ENCODE results near the gene TINAGL1. TPM values are rescaled to one million over a fixed set of nuclear protein-coding genes. Genes with fewer than 3 reads are reported as not detected.

Gene TINAGL1, protein sequence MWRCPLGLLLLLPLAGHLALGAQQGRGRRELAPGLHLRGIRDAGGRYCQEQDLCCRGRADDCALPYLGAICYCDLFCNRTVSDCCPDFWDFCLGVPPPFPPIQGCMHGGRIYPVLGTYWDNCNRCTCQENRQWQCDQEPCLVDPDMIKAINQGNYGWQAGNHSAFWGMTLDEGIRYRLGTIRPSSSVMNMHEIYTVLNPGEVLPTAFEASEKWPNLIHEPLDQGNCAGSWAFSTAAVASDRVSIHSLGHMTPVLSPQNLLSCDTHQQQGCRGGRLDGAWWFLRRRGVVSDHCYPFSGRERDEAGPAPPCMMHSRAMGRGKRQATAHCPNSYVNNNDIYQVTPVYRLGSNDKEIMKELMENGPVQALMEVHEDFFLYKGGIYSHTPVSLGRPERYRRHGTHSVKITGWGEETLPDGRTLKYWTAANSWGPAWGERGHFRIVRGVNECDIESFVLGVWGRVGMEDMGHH
- total RNA-seq, result 100 to 1,000 TPM; 229 to 300 (median 272) TPM

- TF ChIP-seq CTCF (IDR thresholded peaks at IDR 0.05) (no peak), EP300 (IDR thresholded peaks at IDR 0.05; ENCODE audit: low read depth) (no peak), POLR2AphosphoS5 (IDR thresholded peaks at IDR 0.05) (peak; percentile 96 to 97 (median 97)), POLR2A (IDR thresholded peaks at IDR 0.05) (peak; percentile 99)
Measured at GRCh38 chr1:31576201-31576669, at the start of gene TINAGL1. Gene TINAGL1 (plus strand): TSS chr1:31576515. CDS start chr1:31577149, 634 bp downstream.

DNA sequence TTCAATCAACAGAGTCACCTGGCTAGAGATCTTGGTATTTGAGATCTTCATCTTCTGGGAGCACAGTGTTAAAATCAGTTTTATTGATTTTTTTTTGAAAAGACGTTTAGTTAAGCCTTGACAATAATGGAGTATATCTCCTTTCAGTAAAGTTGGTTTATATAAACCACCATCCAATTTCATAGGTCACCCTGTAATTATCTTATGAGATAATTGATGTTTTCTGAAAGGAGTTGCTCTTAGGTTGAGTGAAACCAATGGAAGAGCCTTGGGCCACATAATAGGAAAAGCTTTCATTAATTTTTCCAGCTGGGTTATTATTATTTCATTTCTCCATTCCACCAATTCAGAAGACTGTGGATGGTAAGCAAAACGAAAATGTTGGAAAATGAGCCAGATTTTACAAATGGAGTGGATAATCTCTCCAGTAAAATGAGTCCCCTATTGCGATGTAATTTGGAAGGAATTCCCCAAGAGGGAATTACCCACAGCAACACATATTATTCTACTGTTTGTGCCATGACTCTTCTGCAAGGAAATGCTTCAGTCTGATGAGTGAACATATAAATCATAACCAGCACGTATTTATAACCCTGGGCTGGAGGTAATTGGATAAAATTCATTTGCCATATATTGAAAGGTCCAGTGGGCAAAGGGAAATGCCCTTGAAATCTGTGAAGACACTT, 46.2 kb upstream of the TINAGL1 start:
- Histone ChIP-seq H3K4me1 (peaks cover 0 to 8% (median under 1%) of the 10 kb centered on the region in 4 donors), H3K27me3 (no peaks in the 10 kb centered on the region), H3K27ac (no peak overlapping the region), H3K36me3 (no peaks in the 10 kb centered on the region), H3K9me3 (no peaks in the 10 kb centered on the region), H3K4me3 (no peak overlapping the region)
- in situ Hi-C loops (cut with MboI; ENCODE audit: low pct_ligation_motif_present in 1 of 4, low pct_unique_long_range_greater_than_20kb in 1 of 4, low sequenced_read_pairs in 3 of 4), result no loop called here
- TF ChIP-seq CTCF (IDR thresholded peaks at IDR 0.05) (no peak), POLR2AphosphoS5 (IDR thresholded peaks at IDR 0.05) (no peak), EP300 (IDR thresholded peaks at IDR 0.05; ENCODE audit: low read depth) (no peak), POLR2A (IDR thresholded peaks at IDR 0.05) (no peak)
- DNase-seq, result no peak
- intact Hi-C loops (cut with DNase I; ENCODE audit: low total_unique reads), result no loop called here
- 58 to 66% methylated on average over 4 of the region's 4 CpGs for WGBS, 2 donors (ENCODE audit: low coverage in 1 of 2)

More at GRCh38 chr1:31576201-31576669, at the start of gene TINAGL1:
- 9% methylated on average over 24 of the region's 25 CpGs; no CpG with 5 or more reads in 1 of the 2 donors for WGBS, 2 donors (ENCODE audit: low coverage in 1 of 2)
- Histone ChIP-seq H3K9me3 (no peaks in the 10 kb centered on the region), H3K4me3 (peak within 1 kb of the TSS; percentile 50 to 72 (median 72)), H3K4me1 (peaks cover 16 to 58% (median 55%) of the 10 kb centered on the region in 4 donors), H3K27me3 (no peaks in the 10 kb centered on the region), H3K27ac (peak within 1 kb of the TSS; percentile 90 to 98 (median 92)), H3K36me3 (no peaks in the 10 kb centered on the region)
- in situ Hi-C loops (cut with MboI; ENCODE audit: low pct_ligation_motif_present in 1 of 4, low pct_unique_long_range_greater_than_20kb in 1 of 4, low sequenced_read_pairs in 3 of 4) (no loop called here), intact Hi-C loops (cut with DNase I; ENCODE audit: low total_unique reads) (no loop called here)
- DNase-seq, result peak; percentile 94

DNA sequence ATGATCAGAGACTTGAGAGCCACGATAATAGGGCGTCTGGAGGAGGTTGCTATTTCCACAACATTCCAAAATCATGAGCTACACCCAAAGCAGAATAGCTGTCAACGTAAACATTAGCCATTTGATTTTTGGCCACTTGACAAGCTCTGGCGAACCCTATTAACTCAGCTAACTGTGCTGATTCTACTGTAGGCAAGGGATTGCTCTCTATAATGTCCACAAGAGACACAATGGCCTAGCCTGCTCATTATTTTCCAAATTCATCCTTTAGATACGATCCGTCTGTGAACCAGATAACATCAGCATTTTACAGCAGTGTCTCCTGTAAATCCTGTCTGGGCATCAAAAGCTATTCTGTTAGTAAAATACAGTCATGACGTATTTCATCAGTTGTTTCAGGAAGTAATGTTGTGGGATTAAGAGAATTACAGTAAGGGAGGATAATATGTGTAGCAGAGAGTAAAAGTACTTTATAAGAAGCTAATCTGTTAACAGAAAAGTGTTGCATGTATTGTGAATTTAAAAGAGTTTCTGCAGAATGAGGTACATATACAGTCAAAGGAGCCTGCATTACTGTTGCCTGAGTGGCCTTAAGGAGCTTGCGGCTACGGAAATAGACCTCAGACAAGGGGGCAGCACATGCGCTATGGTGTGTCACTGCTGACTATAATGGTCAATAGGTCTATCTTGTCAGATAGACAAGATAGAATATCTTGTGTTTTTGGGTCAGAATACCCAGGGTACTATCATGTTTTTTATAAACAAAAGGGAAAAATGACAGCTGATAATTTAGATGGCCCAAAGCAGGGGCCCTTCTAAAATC, 44.9 kb upstream of the TINAGL1 start:
- DNase-seq, result no peak
- 43 to 62% methylated on average over 9 to 10 of the region's 10 CpGs for WGBS, 2 donors (ENCODE audit: low coverage in 1 of 2)
- H3K27ac ChIP-seq, result no peak overlapping the region
- H3K36me3 ChIP-seq, result no peaks in the 10 kb centered on the region
- no peaks in the 10 kb centered on the region for H3K9me3 ChIP-seq
- intact Hi-C loops (cut with DNase I; ENCODE audit: low total_unique reads), result no loop called here
- in situ Hi-C loops (cut with MboI; ENCODE audit: low pct_ligation_motif_present in 1 of 4, low pct_unique_long_range_greater_than_20kb in 1 of 4, low sequenced_read_pairs in 3 of 4), result no loop called here
- H3K4me3 ChIP-seq, result no peak overlapping the region
- H3K4me1 ChIP-seq, result peaks cover 0 to 8% (median 6%) of the 10 kb centered on the region in 4 donors
- H3K27me3 ChIP-seq, result no peaks in the 10 kb centered on the region
- TF ChIP-seq POLR2A (IDR thresholded peaks at IDR 0.05) (no peak), CTCF (IDR thresholded peaks at IDR 0.05) (no peak), EP300 (IDR thresholded peaks at IDR 0.05; ENCODE audit: low read depth) (no peak), POLR2AphosphoS5 (IDR thresholded peaks at IDR 0.05) (no peak)
